ENCODE measurements around the gene KISS1R.

The KISS1R gene

GRCh38 chr19:920051-920864 lies 3.1 kb downstream of the KISS1R start:
- DNase-seq (ENCODE audit: low read depth): no peak

DNA sequence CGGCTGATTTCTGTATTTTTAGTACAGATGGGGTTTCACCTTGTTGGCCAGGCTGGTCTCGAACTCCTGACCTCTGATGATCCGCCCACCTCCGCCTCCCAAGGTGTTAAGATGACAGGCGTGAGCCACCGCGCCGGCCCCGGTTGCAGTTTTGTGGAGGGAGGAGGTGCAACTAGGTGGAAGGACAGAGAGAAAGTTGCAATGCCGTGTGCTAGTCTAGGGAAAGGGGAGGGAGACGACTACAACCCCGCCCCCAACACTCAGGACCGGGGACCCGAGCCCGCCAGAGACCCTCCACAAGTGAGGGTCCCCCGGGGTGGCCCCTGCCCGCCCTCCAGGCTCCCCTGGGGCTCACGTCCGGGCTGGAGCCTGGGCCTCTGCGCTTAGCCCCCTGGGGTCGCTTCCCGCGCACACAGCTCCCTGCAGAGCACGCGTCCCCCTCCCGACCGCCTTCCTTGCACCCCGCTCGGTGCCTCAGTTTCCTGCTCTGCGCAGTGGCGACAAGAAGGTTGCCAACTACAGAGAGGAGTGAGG lies 7.5 kb downstream of the KISS1R start:
- DNase-seq (ENCODE audit: low read depth): no peak

DNA sequence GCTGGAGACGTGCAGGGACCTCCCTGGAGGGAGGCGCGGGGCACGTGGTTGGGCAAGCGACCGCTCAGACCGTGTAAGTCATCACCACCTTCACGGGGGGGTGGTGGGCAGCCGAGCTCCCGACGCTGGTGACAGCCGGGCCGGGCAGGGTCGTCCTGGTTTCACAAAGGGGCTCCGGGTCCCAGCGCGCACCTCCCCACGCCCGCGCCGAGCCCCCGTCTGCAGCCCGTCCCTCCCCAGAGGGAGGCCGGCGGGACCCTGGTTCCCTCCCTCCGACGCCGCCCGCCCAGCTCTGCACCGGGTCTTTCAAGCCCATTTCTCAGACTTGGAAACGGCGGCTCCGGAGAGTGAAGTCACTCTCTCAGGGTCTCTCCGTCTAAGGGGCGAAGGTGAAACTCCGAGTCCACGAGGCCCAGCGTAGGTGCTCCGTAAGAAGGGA lies 8.0 kb downstream of the KISS1R start:
- DNase-seq (ENCODE audit: low read depth): no peak

DNA sequence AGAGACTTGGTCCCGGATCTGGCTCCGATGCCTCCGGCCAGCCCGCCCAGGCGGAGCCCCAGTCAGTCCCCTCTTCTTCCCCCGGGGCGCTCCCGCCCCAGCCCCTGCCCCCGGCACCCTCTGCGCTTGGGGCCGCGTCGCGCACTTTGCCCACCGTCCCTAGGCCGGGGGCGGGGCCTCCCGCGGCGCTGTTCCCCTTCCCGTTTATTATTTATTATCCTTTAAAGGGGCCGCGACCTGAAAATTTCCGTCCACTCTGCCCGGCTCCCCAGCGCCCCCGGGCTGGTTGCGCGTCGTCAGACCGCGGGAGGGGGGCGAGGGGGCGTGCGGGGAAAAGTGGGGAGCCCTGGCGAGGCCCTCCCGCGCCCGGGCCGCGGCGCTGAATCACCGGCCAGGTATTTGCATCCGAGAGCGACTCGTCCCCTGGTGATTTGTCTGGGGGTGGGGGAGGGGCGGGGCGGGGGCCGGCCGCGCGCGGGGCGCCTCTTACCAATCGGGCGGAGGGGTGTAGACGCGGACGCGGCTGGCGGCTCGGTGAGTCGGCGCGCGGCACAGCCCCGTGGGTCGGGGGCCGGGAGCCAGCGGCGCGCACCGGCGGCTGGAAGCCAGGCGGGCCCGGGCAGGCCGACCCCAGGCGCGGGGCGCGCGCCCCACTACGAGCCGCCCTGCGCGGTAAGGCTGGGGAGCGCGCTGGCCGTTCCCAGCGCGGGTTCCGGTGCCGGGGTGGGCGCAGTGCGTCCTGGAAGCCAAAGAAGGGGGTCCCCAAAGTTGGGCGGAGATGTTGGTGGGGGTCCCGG lies 8.6 kb downstream of the KISS1R start, which contains the start of gene ARID3A:
TSS of gene ARID3A (plus strand) at position 510 of the 797 bp plus-strand sequence. CDS start 3,494 bp downstream, outside the sequence.
- DNase-seq (ENCODE audit: low read depth): peak; percentile 66

- no peak for DNase-seq (ENCODE audit: low read depth)
Measured at GRCh38 chr19:926323-926588, 9.1 kb downstream of the KISS1R start.

- no peak for DNase-seq (ENCODE audit: low read depth)
Measured at GRCh38 chr19:926589-927350, 9.6 kb downstream of the KISS1R start.

DNA sequence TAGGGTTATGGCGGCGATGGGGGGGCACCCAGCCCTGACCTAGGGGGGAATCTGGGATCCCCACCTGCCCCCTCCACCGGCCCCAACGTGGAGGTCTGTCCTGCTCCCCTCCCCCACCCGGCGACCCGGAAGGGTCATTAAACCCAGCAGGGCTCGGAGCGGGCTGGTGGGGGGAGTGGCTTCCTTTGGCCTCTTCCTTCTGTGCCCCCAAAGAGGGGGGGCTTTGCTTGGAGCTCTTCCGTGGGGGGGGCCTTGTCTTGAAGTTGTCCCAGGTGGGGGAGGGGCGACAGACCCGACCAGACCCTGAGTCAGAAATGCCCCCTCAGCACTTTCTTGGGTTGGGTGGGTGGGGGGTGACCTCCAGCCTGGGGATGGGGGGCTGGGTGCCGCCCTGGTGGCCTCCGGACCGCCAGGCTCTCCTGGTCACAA lies 10.2 kb downstream of the KISS1R start:
- DNase-seq (ENCODE audit: low read depth): no peak

GRCh38 chr19:927780-928401 lies 10.8 kb downstream of the KISS1R start:
- DNase-seq (ENCODE audit: low read depth): no peak

DNA sequence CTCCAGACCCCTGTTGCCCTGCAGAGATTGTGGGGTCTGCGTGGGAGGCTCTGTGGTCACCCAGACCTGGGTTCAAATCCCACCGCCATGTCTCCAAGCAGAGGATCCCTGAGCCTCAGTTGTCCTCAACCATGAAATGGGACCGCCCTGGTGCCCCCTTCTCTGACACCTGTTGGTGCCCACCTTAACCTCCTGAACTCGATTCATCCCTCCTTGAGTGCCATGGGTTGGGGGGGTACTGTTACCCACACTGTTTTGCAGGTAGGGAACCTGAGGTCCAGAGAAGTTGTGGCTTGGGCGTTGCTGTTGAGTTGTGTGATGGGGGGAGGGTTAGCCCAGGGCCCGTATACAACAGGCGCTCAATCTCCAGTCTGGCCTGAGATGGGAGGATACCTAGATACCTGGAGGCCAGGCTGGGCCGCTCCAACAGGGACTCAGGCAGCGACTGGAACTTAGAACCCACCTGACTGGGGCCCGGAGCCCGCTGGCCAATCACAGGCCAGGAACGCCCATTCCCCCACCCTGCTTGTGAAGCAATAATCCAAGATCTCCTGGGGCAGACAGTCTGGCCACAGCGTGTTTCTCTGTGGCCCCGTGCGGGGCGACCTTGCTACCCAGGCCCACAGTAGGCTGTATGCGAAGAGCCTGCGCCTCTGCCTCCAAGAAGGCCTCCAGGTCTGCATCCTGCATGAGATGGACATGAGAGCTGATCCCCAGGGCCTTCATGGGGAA lies 11.5 kb downstream of the KISS1R start:
- no peak for DNase-seq (ENCODE audit: low read depth)

- no peak for DNase-seq (ENCODE audit: low read depth)
Measured at GRCh38 chr19:929203-929890, 12.2 kb downstream of the KISS1R start.

GRCh38 chr19:929891-930258 lies 12.7 kb downstream of the KISS1R start:
- no peak for DNase-seq (ENCODE audit: low read depth)

DNA sequence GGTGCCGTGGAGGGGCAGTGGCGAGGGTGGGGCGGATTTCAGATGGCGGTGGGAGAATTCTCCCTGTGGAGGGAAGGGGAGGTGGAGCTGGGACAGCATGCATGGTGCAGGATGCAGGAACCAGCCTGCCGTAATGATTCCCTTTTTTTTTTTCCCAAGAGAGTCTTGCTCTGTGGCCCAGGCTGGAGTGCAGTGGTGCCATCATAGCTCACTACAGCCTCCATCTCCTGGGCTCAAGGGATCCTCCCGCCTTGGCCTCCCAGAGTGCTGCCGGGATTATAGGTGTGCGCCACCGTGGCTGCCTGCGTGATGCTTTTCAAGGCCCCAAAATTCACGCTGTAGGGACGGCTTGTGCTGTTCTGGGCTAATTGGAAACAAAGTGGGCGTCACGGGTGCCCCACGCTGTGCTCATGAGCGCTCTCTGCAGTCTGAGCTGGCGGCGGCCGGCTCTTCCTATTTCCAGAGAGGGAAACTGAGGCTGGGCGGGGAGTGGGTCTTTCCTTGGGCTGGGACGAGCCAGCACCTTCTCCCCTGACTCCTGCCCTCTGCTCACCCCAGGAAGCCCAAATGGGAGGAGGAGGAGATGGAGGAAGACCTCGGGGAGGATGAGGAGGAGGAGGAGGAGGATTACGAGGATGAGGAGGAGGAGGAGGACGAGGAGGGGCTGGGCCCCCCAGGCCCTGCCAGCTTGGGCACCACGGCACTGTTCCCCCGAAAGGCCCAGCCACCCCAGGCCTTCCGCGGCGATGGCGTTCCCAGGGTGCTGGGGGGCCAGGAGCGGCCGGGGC lies 14.9 kb downstream of the KISS1R start:
- DNase-seq (ENCODE audit: low read depth): no peak

- peak; percentile 47 for DNase-seq (ENCODE audit: low read depth)
Measured at GRCh38 chr19:932648-933552, 15.8 kb downstream of the KISS1R start.

DNA sequence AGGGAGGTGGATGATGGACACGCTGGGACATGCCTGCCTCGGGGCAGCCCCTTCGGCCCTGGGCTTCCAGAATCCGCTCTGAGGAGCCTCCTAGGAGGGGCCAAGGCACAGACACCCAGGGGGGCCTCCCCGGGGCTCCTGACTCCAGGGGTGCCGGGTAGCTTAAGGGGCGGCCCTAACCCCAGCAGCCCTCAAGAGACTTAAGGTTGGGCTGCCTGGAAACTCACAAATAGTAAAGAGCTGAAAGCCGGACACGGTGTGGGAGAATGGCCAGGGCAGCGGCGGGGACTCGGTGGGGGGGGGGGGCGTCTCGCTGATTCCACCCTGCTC lies 16.4 kb downstream of the KISS1R start:
- DNase-seq (ENCODE audit: low read depth): no peak

- DNase-seq (ENCODE audit: low read depth): no peak
Measured at GRCh38 chr19:934197-934840, 17.2 kb downstream of the KISS1R start.

DNA sequence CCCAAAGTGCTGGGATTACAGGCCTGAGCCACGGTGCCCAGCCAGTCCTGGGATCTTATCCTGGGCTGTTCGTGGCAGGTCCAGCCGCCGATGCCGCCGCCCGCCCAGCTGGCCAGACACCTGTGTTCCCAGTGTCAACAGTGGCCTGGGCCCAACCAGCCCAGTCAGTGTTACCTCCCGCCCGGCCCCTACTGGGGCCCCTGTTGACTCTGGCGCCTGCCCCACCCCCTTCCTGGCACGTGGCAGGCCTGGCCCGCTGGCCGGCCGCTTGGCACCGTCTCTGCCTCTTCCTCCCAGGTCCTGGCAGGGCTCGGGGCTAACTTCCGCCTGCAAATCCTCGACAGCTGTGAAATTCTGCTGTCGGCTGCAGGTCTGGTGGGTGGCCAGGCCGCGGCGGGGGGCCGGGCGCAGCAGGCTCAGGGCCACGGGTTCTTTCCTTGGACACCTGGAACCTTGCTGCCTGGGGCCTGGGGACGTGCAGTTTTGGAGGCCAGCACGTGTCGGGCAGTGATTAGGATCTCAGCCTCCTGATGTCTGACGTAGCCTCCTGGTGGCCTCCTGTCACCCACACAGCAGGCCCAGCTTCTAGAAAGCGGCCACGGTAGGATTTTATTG lies 17.8 kb downstream of the KISS1R start:
- DNase-seq (ENCODE audit: low read depth): no peak

DNA sequence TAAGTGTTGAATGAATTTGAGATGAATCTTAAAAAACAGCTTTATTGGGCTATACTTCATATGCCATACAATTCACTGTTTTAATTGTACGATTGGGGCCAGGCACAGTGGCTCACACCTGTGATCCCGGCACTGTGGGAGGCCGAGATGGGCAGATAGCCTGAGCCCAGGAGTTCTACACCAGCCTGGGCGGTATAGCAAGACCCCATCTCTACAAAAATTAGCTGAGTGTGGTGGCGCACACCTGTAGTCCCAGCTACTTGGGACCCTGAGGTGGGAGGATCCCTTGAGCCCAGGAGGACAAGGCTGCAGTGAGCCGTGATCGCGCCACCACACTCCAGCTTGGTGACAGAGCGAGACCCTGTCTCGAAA lies 19.0 kb downstream of the KISS1R start:
- DNase-seq (ENCODE audit: low read depth): no peak

- DNase-seq (ENCODE audit: low read depth): no peak
Measured at GRCh38 chr19:937259-937694, 20.1 kb downstream of the KISS1R start.
